Nephron progenitor cell (in vitro differentiated cells): ENCODE results near the gene PTCD2.

Experiments used
- DNase-seq: peaks from one replicate; pipeline ENCODE4 v3.0.0; 2021
- H3K27ac Mint-ChIP-seq: 2 replicates; pipeline ENCODE4 v1.8.0; 2021; ENCODE audit warnings: mild to moderate bottlenecking, moderate library complexity, mixed read lengths
- H3K27me3 Mint-ChIP-seq: 2 replicates; pipeline ENCODE4 v1.8.0; 2021; ENCODE audit warnings: mild to moderate bottlenecking, low read depth, mixed read lengths; ENCODE audit not compliant: poor library complexity
- H3K36me3 Mint-ChIP-seq: 2 replicates; pipeline ENCODE4 v1.8.0; 2021; ENCODE audit warnings: low read depth, mixed read lengths
- H3K4me1 Mint-ChIP-seq: 2 replicates; pipeline ENCODE4 v1.8.0; 2021; ENCODE audit warnings: mixed read lengths
- H3K4me3 Mint-ChIP-seq: 2 replicates; pipeline ENCODE4 v1.8.0; 2021; ENCODE audit warnings: mild to moderate bottlenecking, moderate library complexity, mixed read lengths
- H3K9me3 Mint-ChIP-seq: 2 replicates; pipeline ENCODE4 v1.8.0; 2021; ENCODE audit warnings: mild to moderate bottlenecking, moderate library complexity, mixed read lengths
- CTCF ChIP-seq: fragments of 200-600 bp; sonication (generic); IDR thresholded peaks from 2 replicates; pipeline ENCODE4 v1.5.0; 2021; ENCODE audit warnings: antibody characterized with exemption

Gene PTCD2

GRCh38 chr5:72324189-72324825, 4.1 kb downstream of the PTCD2 start:
- Mint-ChIP-seq H3K9me3 (no peaks in the 10 kb centered on the region), H3K27me3 (no peaks in the 10 kb centered on the region), H3K4me3 (no peak overlapping the region), H3K27ac (no peak overlapping the region), H3K36me3 (peaks cover 50% of the 10 kb centered on the region), H3K4me1 (peaks cover 16% of the 10 kb centered on the region)
- no peak for DNase-seq
- no peak for TF ChIP-seq CTCF

GRCh38 chr5:72325566-72326305, 5.6 kb downstream of the PTCD2 start:
- H3K4me1 Mint-ChIP-seq = peaks cover 11% of the 10 kb centered on the region
- no peak overlapping the region for H3K27ac Mint-ChIP-seq
- no peak overlapping the region for H3K4me3 Mint-ChIP-seq
- no peak for TF ChIP-seq CTCF
- no peaks in the 10 kb centered on the region for H3K9me3 Mint-ChIP-seq
- no peaks in the 10 kb centered on the region for H3K27me3 Mint-ChIP-seq
- H3K36me3 Mint-ChIP-seq = peaks cover 60% of the 10 kb centered on the region
- DNase-seq = no peak

GRCh38 chr5:72326306-72326649, 6.1 kb downstream of the PTCD2 start:
- no peaks in the 10 kb centered on the region for H3K27me3 Mint-ChIP-seq
- DNase-seq = no peak
- H3K9me3 Mint-ChIP-seq = no peaks in the 10 kb centered on the region
- TF ChIP-seq CTCF = no peak
- H3K4me3 Mint-ChIP-seq = no peak overlapping the region
- peaks cover 11% of the 10 kb centered on the region for H3K4me1 Mint-ChIP-seq
- peaks cover 66% of the 10 kb centered on the region for H3K36me3 Mint-ChIP-seq
- H3K27ac Mint-ChIP-seq = no peak overlapping the region

GRCh38 chr5:72328172-72328571, 8.0 kb downstream of the PTCD2 start:
- H3K4me3 Mint-ChIP-seq = no peak overlapping the region
- H3K27ac Mint-ChIP-seq = no peak overlapping the region
- peaks cover 80% of the 10 kb centered on the region for H3K36me3 Mint-ChIP-seq
- DNase-seq = no peak
- H3K27me3 Mint-ChIP-seq = no peaks in the 10 kb centered on the region
- H3K4me1 Mint-ChIP-seq = no peaks in the 10 kb centered on the region
- TF ChIP-seq CTCF = no peak
- no peaks in the 10 kb centered on the region for H3K9me3 Mint-ChIP-seq

- no peaks in the 10 kb centered on the region for H3K27me3 Mint-ChIP-seq
- no peaks in the 10 kb centered on the region for H3K4me1 Mint-ChIP-seq
- H3K9me3 Mint-ChIP-seq = no peaks in the 10 kb centered on the region
- no peak for TF ChIP-seq CTCF
- no peak for DNase-seq
- no peak overlapping the region for H3K4me3 Mint-ChIP-seq
- peaks cover 79% of the 10 kb centered on the region for H3K36me3 Mint-ChIP-seq
- no peak overlapping the region for H3K27ac Mint-ChIP-seq
Observed at GRCh38 chr5:72330712-72331111, 10.5 kb downstream of the PTCD2 start.

- Mint-ChIP-seq H3K27me3 (no peaks in the 10 kb centered on the region), H3K4me3 (no peak overlapping the region), H3K9me3 (no peaks in the 10 kb centered on the region), H3K4me1 (no peaks in the 10 kb centered on the region), H3K36me3 (peaks cover 52% of the 10 kb centered on the region), H3K27ac (no peak overlapping the region)
- DNase-seq = no peak
- no peak for TF ChIP-seq CTCF
Observed at GRCh38 chr5:72337159-72337558, 17.0 kb downstream of the PTCD2 start.
